HL-60/S4 treated with phorbol 12-myristate 13-acetate at 8.2 ng/mL for 4 days and 3 days (cell line): Measurements from ENCODE around the gene CYP4V2.
"Not testable (repeated sequence)": the region's sequence is repeated elsewhere in the genome, so short reads cannot be mapped to it uniquely, and the experiment has no call there.

Experiments
- in situ Hi-C: fragments of 300-500 bp; cut with MboI; formaldehyde crosslinking; loops from 2 replicates; pipeline ENCODE4 v1.15.0; 2022; ENCODE audit warnings: low sequenced_read_pairs

The CYP4V2 gene

GRCh38 chr4:186227744-186228513, 36.6 kb downstream of the CYP4V2 start:
- in situ Hi-C loops, result no loop called here

- in situ Hi-C loops, result no loop called here
Measured at GRCh38 chr4:186228514-186228894, 37.1 kb downstream of the CYP4V2 start.

GRCh38 chr4:186234367-186234766, 43.0 kb downstream of the CYP4V2 start:
- in situ Hi-C loops, result no loop called here

GRCh38 chr4:186236126-186236525, 44.8 kb downstream of the CYP4V2 start:
- in situ Hi-C loops, result no loop called here

- in situ Hi-C loops, result no loop called here
Measured at GRCh38 chr4:186240452-186240847, 49.1 kb downstream of the CYP4V2 start.

- in situ Hi-C loops, result no loop called here
Measured at GRCh38 chr4:186240848-186241491, 49.6 kb downstream of the CYP4V2 start.

- in situ Hi-C loops, result no loop called here
Measured at GRCh38 chr4:186241616-186242015, 50.2 kb downstream of the CYP4V2 start.

- in situ Hi-C loops, result not testable (repeated sequence)
Measured at GRCh38 chr4:186242031-186242430, 50.7 kb downstream of the CYP4V2 start.

- in situ Hi-C loops, result no loop called here
Measured at GRCh38 chr4:186243331-186243730, 52.0 kb downstream of the CYP4V2 start.

- in situ Hi-C loops, result no loop called here
Measured at GRCh38 chr4:186244835-186245234, 53.5 kb downstream of the CYP4V2 start.

- in situ Hi-C loops, result not testable (repeated sequence)
Measured at GRCh38 chr4:186247062-186247752, 55.8 kb downstream of the CYP4V2 start.

- in situ Hi-C loops, result no loop called here
Measured at GRCh38 chr4:186248643-186249042, 57.3 kb downstream of the CYP4V2 start.

- in situ Hi-C loops, result no loop called here
Measured at GRCh38 chr4:186249785-186250754, 58.7 kb downstream of the CYP4V2 start.

- in situ Hi-C loops, result no loop called here
Measured at GRCh38 chr4:186250760-186251159, 59.4 kb downstream of the CYP4V2 start.

GRCh38 chr4:186255122-186255521, 63.8 kb downstream of the CYP4V2 start:
- in situ Hi-C loops, result no loop called here

- in situ Hi-C loops, result no loop called here
Measured at GRCh38 chr4:186258216-186258811, 66.9 kb downstream of the CYP4V2 start.

- in situ Hi-C loops, result no loop called here
Measured at GRCh38 chr4:186260117-186260503, 68.7 kb downstream of the CYP4V2 start.
